ENCODE measurements around the gene PI4KA.
A peak's percentile ranks its signal among the peaks of the same experiment; 100 is the strongest.

The PI4KA gene

GRCh38 chr22:20858615-20859416, at the start of gene PI4KA, which contains the start of gene SNAP29:
Gene PI4KA, minus strand, starts transcription at chr22:20858811. Its CDS starts 86 bp downstream, at chr22:20858725.
Gene SNAP29, plus strand, starts transcription at chr22:20859007. Its CDS starts 104 bp downstream, at chr22:20859111.
- in situ Hi-C loops (cut with HindIII; ENCODE audit: low sequenced_read_pairs), result no loop called here
- DNase-seq (ENCODE audit: low read depth, low spot score), result peak; percentile 99
- no peak for TF ChIP-seq CTCF (IDR thresholded peaks at IDR 0.05; ENCODE audit: low read depth, low read length)
- peak within 1 kb of the TSS; percentile 88 for H3K4me3 ChIP-seq (ENCODE audit: low read depth, low read length)

GRCh38 chr22:20906387-20906767, 47.8 kb upstream of the PI4KA start:
- TF ChIP-seq CTCF (IDR thresholded peaks at IDR 0.05; ENCODE audit: low read depth, low read length), result no peak
- in situ Hi-C loops (cut with HindIII; ENCODE audit: low sequenced_read_pairs), result no loop called here
- DNase-seq (ENCODE audit: low read depth, low spot score), result no peak
- H3K4me3 ChIP-seq (ENCODE audit: low read depth, low read length), result no peak overlapping the region

- no peak overlapping the region for H3K4me3 ChIP-seq (ENCODE audit: low read depth, low read length)
- in situ Hi-C loops (cut with HindIII; ENCODE audit: low sequenced_read_pairs), result no loop called here
- TF ChIP-seq CTCF (IDR thresholded peaks at IDR 0.05; ENCODE audit: low read depth, low read length), result no peak
- no peak for DNase-seq (ENCODE audit: low read depth, low spot score)
These were observed 47.1 kb upstream of the PI4KA start for GRCh38 chr22:20905415-20906386.

- no peak for DNase-seq (ENCODE audit: low read depth, low spot score)
- no peak overlapping the region for H3K4me3 ChIP-seq (ENCODE audit: low read depth, low read length)
- no peak for TF ChIP-seq CTCF (IDR thresholded peaks at IDR 0.05; ENCODE audit: low read depth, low read length)
- in situ Hi-C loops (cut with HindIII; ENCODE audit: low sequenced_read_pairs), result no loop called here
These were observed 46.4 kb upstream of the PI4KA start for GRCh38 chr22:20904980-20905355.

- DNase-seq (ENCODE audit: low read depth, low spot score), result peak; percentile 87
These were observed 45.7 kb upstream of the PI4KA start for GRCh38 chr22:20904008-20904979.

More at GRCh38 chr22:20904008-20904979, 45.7 kb upstream of the PI4KA start:
- no peak for TF ChIP-seq CTCF (IDR thresholded peaks at IDR 0.05; ENCODE audit: low read depth, low read length)
- H3K4me3 ChIP-seq (ENCODE audit: low read depth, low read length), result no peak overlapping the region
- in situ Hi-C loops (cut with HindIII; ENCODE audit: low sequenced_read_pairs), result no loop called here
